T follicular helper cell (primary cell): Measurements from ENCODE around the gene TMC4.
"Not testable (repeated sequence)": the region's sequence is repeated elsewhere in the genome, so short reads cannot be mapped to it uniquely, and the experiment has no call there.

Source experiments
- DNase-seq: peaks from one replicate; pipeline ENCODE4 v3.0.0-alpha.2; 2020; ENCODE audit warnings: low read depth
- total RNA-seq, 2 experiments: gene quantifications; one replicate each; lab custom pipeline; 2026; lab: John Stamatoyannopoulos, UW

TMC4 gene, protein sequence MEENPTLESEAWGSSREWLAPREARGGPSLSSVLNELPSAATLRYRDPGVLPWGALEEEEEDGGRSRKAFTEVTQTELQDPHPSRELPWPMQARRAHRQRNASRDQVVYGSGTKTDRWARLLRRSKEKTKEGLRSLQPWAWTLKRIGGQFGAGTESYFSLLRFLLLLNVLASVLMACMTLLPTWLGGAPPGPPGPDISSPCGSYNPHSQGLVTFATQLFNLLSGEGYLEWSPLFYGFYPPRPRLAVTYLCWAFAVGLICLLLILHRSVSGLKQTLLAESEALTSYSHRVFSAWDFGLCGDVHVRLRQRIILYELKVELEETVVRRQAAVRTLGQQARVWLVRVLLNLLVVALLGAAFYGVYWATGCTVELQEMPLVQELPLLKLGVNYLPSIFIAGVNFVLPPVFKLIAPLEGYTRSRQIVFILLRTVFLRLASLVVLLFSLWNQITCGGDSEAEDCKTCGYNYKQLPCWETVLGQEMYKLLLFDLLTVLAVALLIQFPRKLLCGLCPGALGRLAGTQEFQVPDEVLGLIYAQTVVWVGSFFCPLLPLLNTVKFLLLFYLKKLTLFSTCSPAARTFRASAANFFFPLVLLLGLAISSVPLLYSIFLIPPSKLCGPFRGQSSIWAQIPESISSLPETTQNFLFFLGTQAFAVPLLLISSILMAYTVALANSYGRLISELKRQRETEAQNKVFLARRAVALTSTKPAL
- 0.04 to 0.90 reads per million in 2 experiments for total RNA-seq

- DNase-seq: no peak
Observed at GRCh38 chr19:54172471-54173358, at the start of gene TMC4. TSS of gene TMC4 (minus strand) at chr19:54173160. CDS start at chr19:54173117, 43 bp downstream.

GRCh38 chr19:54221947-54222346 lies 49.0 kb upstream of the TMC4 start:
- DNase-seq: not testable (repeated sequence)

GRCh38 chr19:54219702-54220101 lies 46.7 kb upstream of the TMC4 start:
- DNase-seq: not testable (repeated sequence)

DNA sequence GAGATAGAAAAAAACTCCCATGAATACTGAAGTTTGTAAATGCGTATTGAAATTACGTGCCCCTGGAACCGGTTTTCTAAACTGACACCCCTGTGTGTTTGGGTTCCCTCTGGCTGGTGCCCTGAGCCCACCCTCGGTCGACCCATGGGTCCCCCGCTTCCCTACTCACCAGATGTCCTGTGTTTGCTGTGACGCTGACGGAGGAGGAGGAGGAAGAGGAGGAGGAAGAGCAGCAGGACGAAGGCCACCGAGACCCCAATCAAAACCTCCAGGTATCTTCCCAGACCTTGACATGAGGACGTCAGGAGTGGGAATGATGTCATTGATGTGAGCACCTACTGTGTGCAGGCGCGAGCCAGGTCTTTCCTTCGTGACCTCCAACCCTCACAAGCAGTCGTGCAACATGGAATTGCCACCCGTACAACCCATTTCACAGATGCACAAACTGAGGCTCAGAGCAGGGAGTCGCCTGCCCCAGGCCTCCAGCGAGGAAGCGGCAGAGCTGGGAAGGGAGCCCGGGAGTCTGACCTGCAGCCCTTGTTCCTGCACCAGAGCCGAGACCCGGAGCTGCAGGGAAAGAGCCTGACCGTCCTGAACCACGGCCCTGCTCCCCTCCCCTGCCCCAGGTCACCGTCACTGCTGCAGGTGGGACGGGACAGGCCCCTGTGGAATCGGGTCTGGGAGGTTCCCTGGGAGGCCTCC lies 46.2 kb upstream of the TMC4 start:
- no peak for DNase-seq

DNA sequence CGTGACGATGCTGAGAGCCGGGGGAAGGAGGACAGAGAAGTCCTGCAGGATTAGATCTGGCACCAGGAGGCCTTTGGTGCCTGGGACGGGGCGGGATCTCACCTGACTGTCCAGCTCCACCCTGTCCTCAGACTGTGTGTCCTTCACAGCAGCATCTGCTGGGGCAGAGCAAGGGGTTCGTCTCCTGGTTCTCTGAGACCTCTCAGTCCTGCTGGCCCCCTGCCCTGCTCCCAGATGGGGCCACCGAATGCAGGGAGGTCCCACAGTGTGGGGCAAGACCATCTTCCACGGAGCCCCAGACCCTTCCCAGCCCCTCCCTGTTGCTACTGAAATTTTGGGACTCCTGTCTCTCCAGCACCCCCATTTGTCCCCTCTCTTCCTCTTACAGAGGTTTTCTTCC lies 45.3 kb upstream of the TMC4 start:
- no peak for DNase-seq

DNA sequence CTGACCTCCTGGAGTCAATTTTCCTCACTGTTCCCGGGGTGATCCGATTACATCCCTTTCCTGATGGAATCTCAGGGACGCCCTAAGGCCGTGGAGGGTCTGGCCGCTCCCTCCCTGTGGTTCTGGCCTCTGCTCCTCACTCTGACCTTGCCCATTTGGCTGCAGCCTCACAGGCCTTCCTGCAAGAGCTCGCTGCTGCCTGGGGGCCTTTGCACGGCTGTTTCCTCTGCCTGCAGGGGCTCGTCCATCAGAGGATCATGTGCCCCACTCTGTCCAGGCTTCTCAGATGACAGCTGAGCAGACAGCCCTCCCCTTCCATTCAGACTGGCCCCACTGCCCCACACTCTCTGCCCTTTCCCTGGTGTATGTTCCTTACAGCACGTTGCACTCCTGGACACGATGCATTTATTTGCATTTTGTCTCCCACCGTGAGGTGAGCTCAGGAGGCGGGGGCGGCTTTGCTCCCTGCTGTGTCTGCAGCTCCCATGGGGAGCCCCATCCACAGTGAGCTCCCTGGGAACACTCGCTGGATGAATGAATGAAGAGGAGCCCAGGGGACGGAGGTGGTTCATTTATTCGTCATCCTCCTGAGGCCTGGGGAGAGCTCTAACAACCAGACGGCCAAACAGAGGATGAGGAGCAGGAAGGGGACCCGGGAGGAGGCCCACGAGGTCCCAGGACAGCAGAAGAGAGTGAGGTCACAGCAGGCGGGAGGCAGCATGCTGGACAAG lies 44.7 kb upstream of the TMC4 start:
- DNase-seq: not testable (repeated sequence)

DNA sequence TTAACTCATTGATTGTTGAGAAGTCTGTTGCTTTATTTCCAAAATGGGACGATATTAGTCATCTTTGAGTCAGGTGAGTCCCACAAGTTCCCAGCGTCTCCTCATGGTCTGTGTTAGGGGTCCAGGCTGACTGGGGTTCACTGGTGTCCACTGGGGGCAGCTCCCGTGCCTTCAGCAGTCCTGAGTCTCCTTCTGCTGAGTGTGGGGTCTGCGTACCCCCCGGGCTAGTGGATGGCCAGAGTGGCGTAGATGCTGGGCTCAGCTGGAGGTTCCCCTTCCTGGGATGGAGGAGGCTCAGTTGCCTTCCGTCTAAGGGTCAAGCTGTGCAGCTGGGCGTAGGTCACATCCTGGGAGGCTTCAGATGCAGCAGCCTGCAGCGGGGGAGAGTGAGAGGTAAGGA lies 43.9 kb upstream of the TMC4 start:
- no peak for DNase-seq

GRCh38 chr19:54214734-54215133 lies 41.8 kb upstream of the TMC4 start:
- not testable (repeated sequence) for DNase-seq

GRCh38 chr19:54214217-54214616 lies 41.3 kb upstream of the TMC4 start:
- DNase-seq: not testable (repeated sequence)

- no peak for DNase-seq
Observed at GRCh38 chr19:54211235-54211634, 38.3 kb upstream of the TMC4 start.

DNA sequence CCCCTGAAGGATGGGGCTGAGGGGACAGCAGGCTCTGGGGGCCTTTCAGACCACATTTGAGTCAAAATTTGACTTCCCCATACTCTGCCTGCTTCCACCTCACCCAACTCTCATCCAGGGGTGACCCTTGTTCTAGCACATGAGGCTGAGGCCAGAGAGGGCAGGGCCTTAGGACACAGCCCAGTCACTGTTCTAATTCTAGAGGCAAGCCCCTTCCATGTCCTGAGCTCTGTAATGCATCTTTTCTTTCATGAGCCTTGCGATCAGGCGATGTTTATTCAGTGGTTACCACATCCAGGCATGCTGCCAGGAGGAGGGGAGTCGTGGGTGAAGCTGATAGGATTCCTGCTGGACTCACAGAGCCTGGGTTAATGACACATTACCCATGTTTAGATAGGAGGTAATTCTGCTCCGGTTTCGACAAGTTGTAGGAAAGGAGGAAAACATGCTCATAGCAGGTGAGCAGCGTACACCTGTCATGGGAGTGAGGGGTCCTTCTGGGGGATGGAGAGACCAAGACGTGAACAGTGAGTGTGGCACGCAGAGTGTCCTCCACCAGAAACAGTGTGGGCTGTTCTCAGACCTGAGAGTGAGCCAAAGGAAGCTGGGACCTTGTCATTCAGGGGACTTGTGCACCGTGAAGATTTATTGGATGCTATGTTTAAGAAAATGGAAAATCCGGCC lies 37.0 kb upstream of the TMC4 start:
- DNase-seq: no peak

DNA sequence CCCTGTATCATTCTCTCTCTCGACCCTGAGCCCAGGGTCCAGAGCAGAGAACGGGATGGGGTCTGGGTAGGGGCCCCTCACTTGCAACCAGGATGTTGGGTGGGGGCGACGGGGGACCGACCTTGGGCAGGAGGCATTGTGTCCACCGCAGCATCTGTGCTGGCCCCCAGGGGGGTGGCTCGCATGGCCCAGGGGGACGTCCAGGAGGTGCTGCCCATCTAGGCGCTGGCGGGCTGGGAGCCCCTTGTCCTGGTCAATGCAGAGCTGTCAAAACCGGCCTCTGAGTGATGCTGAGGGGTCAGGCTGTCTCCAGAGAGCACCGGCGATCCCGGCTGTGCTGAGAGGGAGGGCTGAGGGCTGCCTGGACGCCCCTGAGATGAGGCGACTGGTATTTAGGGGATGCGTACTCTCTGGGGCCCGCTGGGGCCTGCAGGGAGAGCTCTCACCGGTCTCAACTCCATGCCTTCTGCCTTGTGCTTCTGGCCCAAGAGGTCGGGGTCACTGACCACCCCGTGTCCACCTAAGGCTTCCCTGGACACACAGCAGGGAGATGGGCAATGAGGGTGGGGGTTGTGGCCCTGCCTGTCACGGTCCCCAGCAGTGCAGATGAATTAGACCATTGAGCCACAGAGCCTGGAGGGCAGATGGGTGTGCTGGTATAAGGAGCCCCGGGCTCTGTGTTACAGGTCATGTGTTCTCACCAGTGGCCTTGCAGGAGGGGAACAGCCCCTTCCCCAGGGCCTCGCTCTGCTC lies 36.3 kb upstream of the TMC4 start:
- DNase-seq: no peak

- no peak for DNase-seq
Observed at GRCh38 chr19:54208784-54209057, 35.8 kb upstream of the TMC4 start.

GRCh38 chr19:54207983-54208783 lies 35.2 kb upstream of the TMC4 start:
- DNase-seq: no peak

- no peak for DNase-seq
Observed at GRCh38 chr19:54207676-54207982, 34.7 kb upstream of the TMC4 start.

DNA sequence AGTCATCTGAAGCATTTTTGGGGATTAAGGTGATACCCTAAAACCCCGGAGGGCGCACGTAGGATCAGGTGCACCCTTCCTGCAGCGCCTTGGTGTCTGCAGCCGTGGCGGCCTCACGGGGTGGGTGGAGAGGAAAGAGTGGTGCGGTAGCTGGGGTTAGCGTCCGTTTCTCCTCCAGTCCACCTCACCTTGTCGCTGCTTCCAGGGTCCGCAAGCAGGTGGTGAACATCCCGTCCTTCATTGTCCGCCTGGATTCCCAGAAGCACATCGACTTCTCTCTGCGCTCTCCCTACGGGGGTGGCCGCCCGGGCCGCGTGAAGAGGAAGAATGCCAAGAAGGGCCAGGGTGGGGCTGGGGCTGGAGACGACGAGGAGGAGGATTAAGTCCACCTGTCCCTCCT lies 34.2 kb upstream of the TMC4 start:
- not testable (repeated sequence) for DNase-seq

DNA sequence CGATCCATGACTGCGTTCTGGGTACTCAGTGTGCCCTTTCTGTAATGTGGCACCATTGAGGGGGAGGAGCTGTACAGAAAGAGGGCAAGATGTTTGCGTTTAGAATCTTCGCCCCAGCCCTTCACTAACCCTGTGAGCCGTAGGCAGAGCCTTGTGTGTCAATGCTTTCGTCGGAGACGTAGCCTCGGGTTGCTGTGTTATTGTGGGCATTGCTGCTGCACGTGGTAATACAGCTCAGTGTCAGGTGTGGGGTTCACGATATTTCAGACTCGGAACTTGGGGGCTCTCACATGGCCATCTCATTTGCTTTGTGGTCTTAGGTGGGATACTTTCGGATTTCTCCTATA lies 33.8 kb upstream of the TMC4 start:
- DNase-seq: no peak

- no peak for DNase-seq
Observed at GRCh38 chr19:54206030-54206830, 33.3 kb upstream of the TMC4 start.
